Sigmoid colon (tissue), 7 donors: Measurements from ENCODE around the gene MMADHC. TPM values are rescaled to one million over a fixed set of nuclear protein-coding genes. Genes with fewer than 3 reads are reported as not detected.

Source experiments
- DNase-seq: peaks from one replicate; pipeline ENCODE4 v3.0.0-alpha.2; 2019
- H3K27ac ChIP-seq, 4 donors: fragments of 200-600 bp; sonication (generic); one replicate each; pipeline ENCODE4 v1.5.1; 2016 to 2019; ENCODE audit warnings: mild to moderate bottlenecking in 1 of 4
- H3K27me3 ChIP-seq, 3 donors: fragments of 200-600 bp; sonication (generic); one replicate each; pipeline ENCODE4 v1.5.1; 2019; ENCODE audit warnings: mild to moderate bottlenecking in 1 of 3
- H3K36me3 ChIP-seq, 4 donors: fragments of 200-600 bp; sonication (generic); one replicate each; pipeline ENCODE4 v1.5.1; 2016 to 2019
- H3K4me1 ChIP-seq, 4 donors: fragments of 200-600 bp; sonication (generic); one replicate each; pipeline ENCODE4 v1.5.1; 2017 to 2019
- H3K4me3 ChIP-seq, 4 donors: fragments of 200-600 bp; sonication (generic); one replicate each; pipeline ENCODE4 v1.5.1; 2017 to 2019; ENCODE audit warnings: mild to moderate bottlenecking in 2 of 4, moderate library complexity in 1 of 4
- H3K9me3 ChIP-seq, 4 donors: fragments of 200-600 bp in 3 of 4; sonication (generic) in 3 of 4; one replicate each; pipeline versions ENCODE4 v1.5.1 to v1.6.1; 2013 to 2019
- EP300 ChIP-seq, 4 donors: sonication (generic); formaldehyde crosslinking; IDR thresholded peaks; one replicate each; pipeline ENCODE4 v1.6.1; 2017; ENCODE audit warnings: antibody characterized with exemption in 4 of 4
- POLR2A ChIP-seq, 2 donors: fragments of 450-650 bp; IDR thresholded peaks; one replicate each; pipeline ENCODE4 v1.6.1; 2016; ENCODE audit warnings: antibody characterized with exemption in 2 of 2, mild to moderate bottlenecking in 2 of 2, moderate library complexity in 2 of 2
- POLR2AphosphoS5 ChIP-seq, 4 donors: sonication (generic); formaldehyde crosslinking; IDR thresholded peaks; one replicate each; pipeline ENCODE4 v1.6.1; 2017; ENCODE audit warnings: antibody characterized with exemption in 4 of 4
- WGBS, 2 donors: extraction: QIAGEN DNeasy Blood & Tissue Kit; methylation state at CpG; one replicate each; pipeline ENCODE4 v1.1.7; 2013; 5-methylcytosine and 5-hydroxymethylcytosine counted together
- intact Hi-C: fragments of 100-400 bp; cut with DNase I; formaldehyde crosslinking; loops from one replicate; pipeline ENCODE4 v1.15.1; 2023
- polyA plus RNA-seq, 3 donors: library from polyadenylated mRNA; stranded (reverse); fragments of 200-250 nt; gene quantifications; one replicate each; pipeline ENCODE4 v1.2.3, GENCODE V29; 2013
- total RNA-seq, 4 donors: library from RNA; depleted of rRNA; stranded (reverse); fragments of >200 nt; gene quantifications; one replicate each; pipeline ENCODE4 v1.1.0, GENCODE V29; 2016
- TF ChIP-seq, protein P1 (sequence below), 4 experiments: fragments of 450-650 bp in 3 of 4; fragments of 200-600 bp in 1 of 4; IDR thresholded peaks; one replicate each; pipeline ENCODE4 v1.5.1; 2016 to 2019; ENCODE audit warnings: antibody characterized with exemption in 4 of 4, mild to moderate bottlenecking in 3 of 4, moderate library complexity in 2 of 4
- donor health status: healthy with polysubstance abuse.
- donor health status: Bipolar disorder and iron deficiency.
- donor health status: healthy.

Gene MMADHC
- total and polyA plus RNA-seq, 7 donors, result 71.6 to 175 (median 127) TPM

DNA sequence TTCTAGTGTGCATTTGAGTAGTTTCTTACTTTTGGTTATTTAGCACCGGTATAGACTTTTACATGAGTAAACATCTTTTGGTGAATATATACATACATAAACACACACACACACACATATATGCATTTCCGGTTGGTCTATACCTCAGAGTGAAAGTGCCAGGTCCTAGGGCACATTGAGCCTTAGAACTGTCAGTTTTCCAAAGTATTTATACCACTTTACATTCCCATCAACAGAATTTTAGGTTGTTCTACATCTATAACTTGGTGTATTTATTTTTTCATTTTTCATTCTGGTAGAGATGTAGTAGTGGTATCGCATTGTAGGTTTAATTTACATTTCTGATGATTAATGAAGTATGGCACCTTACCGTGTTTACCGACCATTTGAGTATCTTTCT lies 22.6 kb downstream of the MMADHC start:
- Histone ChIP-seq H3K36me3 (peaks cover 0 to 50% (median 15%) of the 10 kb centered on the region in 4 donors), H3K4me3 (no peak overlapping the region), H3K27me3 (no peaks in the 10 kb centered on the region), H3K9me3 (no peaks in the 10 kb centered on the region), H3K27ac (no peak overlapping the region), H3K4me1 (peaks cover 0 to 5% (median 2%) of the 10 kb centered on the region in 4 donors)
- intact Hi-C loops, result loop anchor here (10.0 kb wide), 1 partner anchor 230 kb away; the partner anchor contains the start of gene LYPD6
- no peak for DNase-seq
- 72 to 82% methylated on average over 5 of the region's 5 CpGs for WGBS, 2 donors
- TF ChIP-seq, protein P1, sequence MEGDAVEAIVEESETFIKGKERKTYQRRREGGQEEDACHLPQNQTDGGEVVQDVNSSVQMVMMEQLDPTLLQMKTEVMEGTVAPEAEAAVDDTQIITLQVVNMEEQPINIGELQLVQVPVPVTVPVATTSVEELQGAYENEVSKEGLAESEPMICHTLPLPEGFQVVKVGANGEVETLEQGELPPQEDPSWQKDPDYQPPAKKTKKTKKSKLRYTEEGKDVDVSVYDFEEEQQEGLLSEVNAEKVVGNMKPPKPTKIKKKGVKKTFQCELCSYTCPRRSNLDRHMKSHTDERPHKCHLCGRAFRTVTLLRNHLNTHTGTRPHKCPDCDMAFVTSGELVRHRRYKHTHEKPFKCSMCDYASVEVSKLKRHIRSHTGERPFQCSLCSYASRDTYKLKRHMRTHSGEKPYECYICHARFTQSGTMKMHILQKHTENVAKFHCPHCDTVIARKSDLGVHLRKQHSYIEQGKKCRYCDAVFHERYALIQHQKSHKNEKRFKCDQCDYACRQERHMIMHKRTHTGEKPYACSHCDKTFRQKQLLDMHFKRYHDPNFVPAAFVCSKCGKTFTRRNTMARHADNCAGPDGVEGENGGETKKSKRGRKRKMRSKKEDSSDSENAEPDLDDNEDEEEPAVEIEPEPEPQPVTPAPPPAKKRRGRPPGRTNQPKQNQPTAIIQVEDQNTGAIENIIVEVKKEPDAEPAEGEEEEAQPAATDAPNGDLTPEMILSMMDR (IDR thresholded peaks at IDR 0.05), result no peak
- TF ChIP-seq EP300 (IDR thresholded peaks at IDR 0.05) (no peak), POLR2AphosphoS5 (IDR thresholded peaks at IDR 0.05) (no peak), POLR2A (IDR thresholded peaks at IDR 0.05) (no peak)

DNA sequence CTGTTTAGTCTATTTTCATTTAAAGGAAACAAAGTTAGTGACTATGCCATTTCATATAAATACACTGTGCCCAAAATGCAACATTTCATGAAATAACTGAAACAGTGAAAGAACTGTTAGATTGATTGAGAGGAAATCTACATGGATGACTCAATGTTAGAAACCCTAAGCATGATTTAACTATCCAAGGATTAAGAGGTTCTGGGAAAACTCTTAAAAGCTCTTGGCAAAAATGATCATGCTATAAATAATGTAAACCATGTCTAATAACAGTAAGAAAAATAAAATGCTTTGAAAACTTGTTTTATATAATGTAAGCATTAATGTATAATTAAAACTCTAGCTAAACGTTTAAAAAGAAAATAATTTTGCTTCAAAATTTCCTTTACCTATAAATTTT lies 23.5 kb downstream of the MMADHC start:
- DNase-seq, result no peak
- WGBS, 2 donors, result 36 to 60% methylated on average over 1 of the region's 1 CpG
- no peak overlapping the region for H3K27ac ChIP-seq
- no peaks in the 10 kb centered on the region for H3K27me3 ChIP-seq
- intact Hi-C loops, result loop anchor here (10.0 kb wide), 1 partner anchor 229 kb away; the partner anchor contains the start of gene LYPD6
- no peak overlapping the region for H3K4me3 ChIP-seq
- no peak for TF ChIP-seq POLR2A (IDR thresholded peaks at IDR 0.05)
- no peak for TF ChIP-seq EP300 (IDR thresholded peaks at IDR 0.05)
- TF ChIP-seq, protein P1 (IDR thresholded peaks at IDR 0.05), result no peak
- no peak for TF ChIP-seq POLR2AphosphoS5 (IDR thresholded peaks at IDR 0.05)
- H3K9me3 ChIP-seq, result no peaks in the 10 kb centered on the region
- peaks cover 0 to 41% (median 12%) of the 10 kb centered on the region in 4 donors for H3K36me3 ChIP-seq
- H3K4me1 ChIP-seq, result peaks cover 0 to 5% (median 2%) of the 10 kb centered on the region in 4 donors

GRCh38 chr2:149562324-149562723 lies 25.3 kb downstream of the MMADHC start:
- TF ChIP-seq EP300 (IDR thresholded peaks at IDR 0.05) (no peak), POLR2A (IDR thresholded peaks at IDR 0.05) (no peak), POLR2AphosphoS5 (IDR thresholded peaks at IDR 0.05) (no peak)
- TF ChIP-seq, protein P1 (IDR thresholded peaks at IDR 0.05), result no peak
- Histone ChIP-seq H3K9me3 (no peaks in the 10 kb centered on the region), H3K27ac (no peak overlapping the region), H3K36me3 (peaks cover 0 to 23% (median 0%) of the 10 kb centered on the region in 4 donors), H3K4me3 (no peak overlapping the region), H3K4me1 (peaks cover 0 to 5% (median 2%) of the 10 kb centered on the region in 4 donors), H3K27me3 (no peaks in the 10 kb centered on the region)
- WGBS, 2 donors, result 4 to 43% methylated on average over 2 of the region's 2 CpGs
- intact Hi-C loops, result loop anchor here (10.0 kb wide), 1 partner anchor 228 kb away; the partner anchor contains the start of gene LYPD6
- no peak for DNase-seq

GRCh38 chr2:149561309-149561926 lies 26.2 kb downstream of the MMADHC start:
- no peak for DNase-seq
- no peaks in the 10 kb centered on the region for H3K9me3 ChIP-seq
- H3K4me1 ChIP-seq, result peaks cover 0 to 5% (median 2%) of the 10 kb centered on the region in 4 donors
- no peak for TF ChIP-seq EP300 (IDR thresholded peaks at IDR 0.05)
- TF ChIP-seq, protein P1 (IDR thresholded peaks at IDR 0.05), result peak; percentile 48 to 89 (median 82)
- intact Hi-C loops, result loop anchor here (1.0 to 10.0 kb wide), 2 partner anchors 227 to 544 kb away; partner anchors contain the start of gene LYPD6
- peaks cover 0 to 15% (median 0%) of the 10 kb centered on the region in 4 donors for H3K36me3 ChIP-seq
- no peak overlapping the region for H3K4me3 ChIP-seq
- H3K27me3 ChIP-seq, result no peaks in the 10 kb centered on the region
- no peak overlapping the region for H3K27ac ChIP-seq
